Measurements from ENCODE around the gene PGF. TPM values are rescaled to one million over a fixed set of nuclear protein-coding genes. Genes with fewer than 3 reads are reported as not detected.
A peak's percentile ranks its signal among the peaks of the same experiment; 100 is the strongest.

Gene PGF
- total RNA-seq, 1 donor: 16.3 TPM

DNA sequence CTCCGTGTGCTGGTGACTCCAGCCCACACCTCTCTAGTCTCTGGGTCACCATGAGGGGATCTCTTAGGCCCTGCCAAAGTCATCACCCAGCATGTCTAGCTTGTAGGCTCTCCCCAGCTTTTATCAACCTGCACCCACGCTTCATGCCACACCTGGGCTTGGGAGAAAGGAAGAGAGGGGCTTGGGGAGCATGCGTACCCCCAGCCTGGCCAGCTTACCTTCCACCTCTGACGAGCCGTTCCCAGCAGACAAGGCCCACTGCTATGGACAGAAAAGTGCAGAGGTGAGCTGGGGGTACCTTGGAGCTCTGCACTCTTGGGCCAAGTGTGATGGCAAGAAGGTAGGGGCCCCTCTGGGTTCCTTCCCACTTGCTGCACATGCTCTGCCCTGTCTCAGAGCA, 1.7 kb downstream of the PGF start:
- TF ChIP-seq, protein P1, sequence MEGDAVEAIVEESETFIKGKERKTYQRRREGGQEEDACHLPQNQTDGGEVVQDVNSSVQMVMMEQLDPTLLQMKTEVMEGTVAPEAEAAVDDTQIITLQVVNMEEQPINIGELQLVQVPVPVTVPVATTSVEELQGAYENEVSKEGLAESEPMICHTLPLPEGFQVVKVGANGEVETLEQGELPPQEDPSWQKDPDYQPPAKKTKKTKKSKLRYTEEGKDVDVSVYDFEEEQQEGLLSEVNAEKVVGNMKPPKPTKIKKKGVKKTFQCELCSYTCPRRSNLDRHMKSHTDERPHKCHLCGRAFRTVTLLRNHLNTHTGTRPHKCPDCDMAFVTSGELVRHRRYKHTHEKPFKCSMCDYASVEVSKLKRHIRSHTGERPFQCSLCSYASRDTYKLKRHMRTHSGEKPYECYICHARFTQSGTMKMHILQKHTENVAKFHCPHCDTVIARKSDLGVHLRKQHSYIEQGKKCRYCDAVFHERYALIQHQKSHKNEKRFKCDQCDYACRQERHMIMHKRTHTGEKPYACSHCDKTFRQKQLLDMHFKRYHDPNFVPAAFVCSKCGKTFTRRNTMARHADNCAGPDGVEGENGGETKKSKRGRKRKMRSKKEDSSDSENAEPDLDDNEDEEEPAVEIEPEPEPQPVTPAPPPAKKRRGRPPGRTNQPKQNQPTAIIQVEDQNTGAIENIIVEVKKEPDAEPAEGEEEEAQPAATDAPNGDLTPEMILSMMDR (IDR thresholded peaks at IDR 0.05; ENCODE audit: extremely low read depth, low read depth, low read length): no peak
- H3K4me2 ChIP-seq (ENCODE audit: insufficient read depth, low read length): peak overlapping the region; percentile 86
- no peak overlapping the region for H2AFZ ChIP-seq (ENCODE audit: low read length)
- peaks cover 19% of the 10 kb centered on the region for H3K4me1 ChIP-seq (ENCODE audit: insufficient read depth, low read length)
- H3K27me3 ChIP-seq (ENCODE audit: insufficient read depth, low read length): no peaks in the 10 kb centered on the region
- H3K9me3 ChIP-seq (ENCODE audit: low read depth, low read length): no peaks in the 10 kb centered on the region
- no peaks in the 10 kb centered on the region for H4K20me1 ChIP-seq (ENCODE audit: insufficient read depth, low read length)
- no peaks in the 10 kb centered on the region for H3K79me2 ChIP-seq (ENCODE audit: insufficient read depth, low read length)
- H3K27ac ChIP-seq (ENCODE audit: low read depth, low read length): no peak overlapping the region
- H3K36me3 ChIP-seq (ENCODE audit: insufficient read depth, low read length): no peaks in the 10 kb centered on the region
- no peak for DNase-seq (ENCODE audit: insufficient read length, low spot score, missing footprints)
- H3K4me3 ChIP-seq (ENCODE audit: insufficient read depth, low read length): peak overlapping the region; percentile 75

DNA sequence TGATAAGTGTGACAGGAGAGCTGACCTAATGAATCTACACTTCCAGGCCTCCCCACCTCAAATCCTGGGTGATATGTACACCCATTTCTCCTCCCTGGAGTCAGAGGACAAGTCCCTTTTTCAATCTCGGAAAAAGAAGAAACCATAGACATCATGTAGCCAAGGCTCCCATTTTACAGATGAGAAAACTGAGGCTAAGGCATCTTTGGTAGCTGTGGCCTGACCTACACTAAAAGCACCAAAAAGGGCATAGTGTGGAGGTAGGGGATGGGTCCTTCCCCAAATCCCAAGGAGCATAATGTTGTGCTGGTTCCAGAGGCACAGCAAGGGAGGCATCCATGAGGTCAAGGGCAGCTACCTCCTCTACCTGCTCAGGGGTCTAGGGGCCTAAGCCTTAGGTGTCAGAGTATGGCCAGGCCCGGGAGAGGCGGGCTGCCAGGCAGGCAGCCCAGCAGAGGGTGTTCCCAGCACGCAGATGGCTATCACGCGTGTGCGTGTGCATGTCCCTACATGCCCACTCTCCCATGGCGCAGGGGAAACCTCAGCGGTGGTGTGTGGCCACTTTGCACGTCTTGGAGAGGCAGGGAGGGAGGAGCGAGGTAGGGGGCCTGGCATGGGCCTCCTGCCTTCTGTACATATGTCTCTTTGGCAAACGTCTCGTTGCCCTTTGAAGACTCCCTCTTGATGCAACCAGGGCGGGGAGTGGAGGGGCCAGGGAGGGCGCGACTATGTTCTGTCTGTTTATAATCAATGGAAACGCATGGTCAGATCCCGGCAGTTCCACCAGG, 2.5 kb downstream of the PGF start:
- Histone ChIP-seq H3K4me3 (ENCODE audit: insufficient read depth, low read length) (no peak overlapping the region), H2AFZ (ENCODE audit: low read length) (no peak overlapping the region), H3K27ac (ENCODE audit: low read depth, low read length) (no peak overlapping the region), H3K4me2 (ENCODE audit: insufficient read depth, low read length) (peak overlapping the region; percentile 86), H4K20me1 (ENCODE audit: insufficient read depth, low read length) (no peaks in the 10 kb centered on the region), H3K27me3 (ENCODE audit: insufficient read depth, low read length) (no peaks in the 10 kb centered on the region), H3K9me3 (ENCODE audit: low read depth, low read length) (no peaks in the 10 kb centered on the region), H3K36me3 (ENCODE audit: insufficient read depth, low read length) (no peaks in the 10 kb centered on the region), H3K79me2 (ENCODE audit: insufficient read depth, low read length) (no peaks in the 10 kb centered on the region), H3K4me1 (ENCODE audit: insufficient read depth, low read length) (peaks cover 19% of the 10 kb centered on the region)
- peak; percentile 84 for DNase-seq (ENCODE audit: insufficient read length, low spot score, missing footprints)
- TF ChIP-seq, protein P1 (IDR thresholded peaks at IDR 0.05; ENCODE audit: extremely low read depth, low read depth, low read length): no peak

DNA sequence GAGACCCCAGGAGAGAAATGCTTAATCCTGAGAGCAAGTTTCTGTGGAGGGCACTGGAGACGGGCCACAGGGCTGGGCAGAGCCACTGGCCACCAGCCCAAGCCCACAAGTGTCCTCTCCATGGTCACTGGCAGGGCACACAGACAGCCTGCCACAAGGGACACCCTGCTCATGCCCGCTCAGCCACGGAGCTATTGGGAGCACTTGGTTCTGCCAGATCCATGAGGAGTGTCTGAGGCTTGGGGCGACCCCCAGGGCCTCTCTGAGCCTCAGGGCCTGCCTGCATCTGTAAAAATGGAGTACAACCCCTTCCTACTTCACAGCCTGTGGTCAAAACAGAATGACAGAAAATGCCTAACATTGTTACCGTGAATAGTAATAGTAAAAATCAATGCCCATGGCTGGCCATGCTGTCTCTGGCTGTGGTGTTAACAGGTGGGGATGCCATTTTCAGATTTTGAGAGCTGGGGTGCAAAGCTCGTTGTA, 3.2 kb downstream of the PGF start:
- Histone ChIP-seq H3K27ac (ENCODE audit: low read depth, low read length) (no peak overlapping the region), H3K27me3 (ENCODE audit: insufficient read depth, low read length) (no peaks in the 10 kb centered on the region), H3K4me3 (ENCODE audit: insufficient read depth, low read length) (no peak overlapping the region), H3K4me1 (ENCODE audit: insufficient read depth, low read length) (peaks cover 19% of the 10 kb centered on the region), H3K79me2 (ENCODE audit: insufficient read depth, low read length) (no peaks in the 10 kb centered on the region), H2AFZ (ENCODE audit: low read length) (no peak overlapping the region), H3K36me3 (ENCODE audit: insufficient read depth, low read length) (no peaks in the 10 kb centered on the region), H3K4me2 (ENCODE audit: insufficient read depth, low read length) (no peak overlapping the region), H4K20me1 (ENCODE audit: insufficient read depth, low read length) (no peaks in the 10 kb centered on the region), H3K9me3 (ENCODE audit: low read depth, low read length) (no peaks in the 10 kb centered on the region)
- peak; percentile 80 for DNase-seq (ENCODE audit: insufficient read length, low spot score, missing footprints)
- TF ChIP-seq, protein P1 (IDR thresholded peaks at IDR 0.05; ENCODE audit: extremely low read depth, low read depth, low read length): no peak

DNA sequence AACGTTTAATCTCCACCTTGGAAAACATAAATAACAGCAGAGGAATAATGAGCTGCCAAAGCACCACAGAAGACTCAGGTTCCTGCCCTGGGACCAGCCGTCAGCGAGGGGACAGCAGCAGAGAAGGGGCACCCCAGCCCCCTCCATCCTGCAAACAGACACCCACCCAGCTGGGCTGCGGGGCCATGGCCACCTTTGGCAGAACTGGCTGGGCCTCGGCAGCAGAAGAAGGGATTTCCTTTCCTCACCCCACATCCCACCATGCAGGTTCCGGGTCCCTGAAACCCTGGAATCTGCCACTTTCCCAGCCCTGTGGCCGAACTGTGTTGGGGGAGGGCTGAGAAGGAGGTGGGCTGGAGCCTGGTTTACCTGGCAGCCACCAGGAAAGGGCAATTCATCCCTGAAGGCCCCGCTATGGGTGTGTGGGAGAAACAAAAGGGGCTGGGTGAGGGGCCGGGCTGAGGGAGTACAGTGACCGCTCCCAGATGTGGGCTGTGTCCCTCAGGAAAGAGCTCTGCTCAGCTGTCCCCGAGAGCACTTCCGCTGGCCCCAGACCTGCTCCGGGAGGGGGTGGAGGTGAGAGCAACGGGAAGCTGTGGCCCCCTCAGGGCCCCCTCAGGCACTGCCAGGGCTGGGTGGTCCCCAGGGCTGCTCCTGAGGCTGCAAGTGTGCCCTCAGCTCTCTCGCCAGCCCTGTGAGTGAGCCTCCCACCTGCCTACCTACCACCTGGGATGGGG, 3.8 kb downstream of the PGF start:
- TF ChIP-seq, protein P1 (IDR thresholded peaks at IDR 0.05; ENCODE audit: extremely low read depth, low read depth, low read length): no peak
- Histone ChIP-seq H3K36me3 (ENCODE audit: insufficient read depth, low read length) (no peaks in the 10 kb centered on the region), H3K4me3 (ENCODE audit: insufficient read depth, low read length) (no peak overlapping the region), H3K4me2 (ENCODE audit: insufficient read depth, low read length) (no peak overlapping the region), H2AFZ (ENCODE audit: low read length) (no peak overlapping the region), H3K79me2 (ENCODE audit: insufficient read depth, low read length) (no peaks in the 10 kb centered on the region), H3K27ac (ENCODE audit: low read depth, low read length) (no peak overlapping the region), H3K9me3 (ENCODE audit: low read depth, low read length) (no peaks in the 10 kb centered on the region), H3K27me3 (ENCODE audit: insufficient read depth, low read length) (no peaks in the 10 kb centered on the region), H4K20me1 (ENCODE audit: insufficient read depth, low read length) (no peaks in the 10 kb centered on the region), H3K4me1 (ENCODE audit: insufficient read depth, low read length) (peaks cover 19% of the 10 kb centered on the region)
- no peak for DNase-seq (ENCODE audit: insufficient read length, low spot score, missing footprints)
